WTC11 (cell line): ENCODE data around the gene NR2F1. TPM values are rescaled to one million over a fixed set of nuclear protein-coding genes. Genes with fewer than 3 reads are reported as not detected.

Experiments used
- ATAC-seq: fragments of 200-7000 bp; cut with Tn5 transposase; 2 replicates; pipeline ENCODE4 v1.10.0; 2021; ENCODE audit warnings: mild to moderate bottlenecking, moderate library complexity
- CTCF ChIA-PET: fragments of 300-600 bp; sonication (Branson Sonifier 250); formaldehyde crosslinking; loops from one replicate; lab custom pipeline; 2021; ENCODE audit warnings: antibody characterized with exemption; lab: Charles Lee
- POLR2A ChIA-PET: fragments of 350-600 bp; sonication (Branson Sonifier 250); formaldehyde crosslinking; loops from one replicate; lab custom pipeline; 2021; ENCODE audit warnings: antibody characterized with exemption; lab: Charles Lee
- DNase-seq: peaks from one replicate; pipeline ENCODE4 v3.0.0; 2021; ENCODE audit warnings: low spot score
- H3K27ac Mint-ChIP-seq: 2 replicates; pipeline ENCODE4 v1.8.0; 2021; ENCODE audit warnings: mixed read lengths
- H3K27me3 Mint-ChIP-seq: 2 replicates; pipeline ENCODE4 v1.8.0; 2021; ENCODE audit warnings: low read depth, mild to moderate bottlenecking, moderate library complexity, mixed read lengths
- H3K36me3 Mint-ChIP-seq: 2 replicates; pipeline ENCODE4 v1.8.0; 2021; ENCODE audit warnings: mixed read lengths
- H3K4me1 Mint-ChIP-seq: 2 replicates; pipeline ENCODE4 v1.8.0; 2022; ENCODE audit warnings: mixed read lengths
- H3K4me3 Mint-ChIP-seq: 2 replicates; pipeline ENCODE4 v1.8.0; 2021; ENCODE audit warnings: mild to moderate bottlenecking, moderate library complexity, mixed read lengths
- H3K9me3 Mint-ChIP-seq: 2 replicates; pipeline ENCODE4 v1.8.0; 2021; ENCODE audit warnings: mixed read lengths
- ETV6 ChIP-seq: sonication (generic); formaldehyde crosslinking; IDR thresholded peaks from 2 replicates; pipeline ENCODE4 v1.8.1; 2022; ENCODE audit warnings: mild to moderate bottlenecking, missing genetic modification reagents
- FOXK1 ChIP-seq: sonication (generic); formaldehyde crosslinking; IDR thresholded peaks from 2 replicates; pipeline ENCODE4 v1.8.0; 2022; ENCODE audit warnings: mild to moderate bottlenecking, moderate library complexity, missing genetic modification reagents
- HMGA2 ChIP-seq: fragments of 250-450 bp; sonication (Bioruptor Pico); IDR thresholded peaks from 2 replicates; pipeline ENCODE4 v1.4.0; 2021; ENCODE audit warnings: mild to moderate bottlenecking, moderate library complexity
- MYBL2 ChIP-seq: sonication (generic); formaldehyde crosslinking; IDR thresholded peaks from 2 replicates; pipeline ENCODE4 v1.8.1; 2023; ENCODE audit warnings: mild to moderate bottlenecking, moderate library complexity, missing genetic modification reagents
- NFE2L1 ChIP-seq: sonication (generic); formaldehyde crosslinking; IDR thresholded peaks from 2 replicates; pipeline ENCODE4 v1.8.1; 2023; ENCODE audit warnings: missing genetic modification reagents
- ZNF219 ChIP-seq: sonication (generic); formaldehyde crosslinking; IDR thresholded peaks from 2 replicates; pipeline ENCODE4 v1.8.0; 2023; ENCODE audit warnings: missing genetic modification reagents, mild to moderate bottlenecking, borderline replicate concordance
- ZNF263 ChIP-seq: sonication (generic); formaldehyde crosslinking; IDR thresholded peaks from 2 replicates; pipeline ENCODE4 v1.8.1; 2022; ENCODE audit warnings: low read depth, mild to moderate bottlenecking, moderate library complexity, missing genetic modification reagents
- ZNF416 ChIP-seq: fragments of 250-450 bp; sonication (Bioruptor Pico); IDR thresholded peaks from 2 replicates; pipeline ENCODE4 v1.9.0; 2021; ENCODE audit warnings: mild to moderate bottlenecking, inconsistent platforms
- ZNF423 ChIP-seq: fragments of 250-450 bp; sonication (Bioruptor Pico); IDR thresholded peaks from 2 replicates; pipeline ENCODE4 v2.1.2; 2022; ENCODE audit warnings: mild to moderate bottlenecking, moderate library complexity
- total RNA-seq: library from RNA; stranded (reverse); gene quantifications from 3 replicates; pipeline ENCODE4 v1.2.3, GENCODE V29; 2021
- TF ChIP-seq, protein P1 (sequence below): fragments of 250-450 bp; sonication (Bioruptor Pico); IDR thresholded peaks from 2 replicates; pipeline ENCODE4 v1.8.0; 2021; ENCODE audit warnings: mild to moderate bottlenecking
- TF ChIP-seq, protein P2 (sequence below): sonication (generic); formaldehyde crosslinking; IDR thresholded peaks from 2 replicates; pipeline ENCODE4 v1.8.1; 2023; ENCODE audit warnings: mild to moderate bottlenecking, missing genetic modification reagents, moderate library complexity
- TF ChIP-seq, protein P3 (sequence below): sonication (generic); formaldehyde crosslinking; IDR thresholded peaks from 2 replicates; pipeline ENCODE4 v1.8.0; 2023; ENCODE audit warnings: missing genetic modification reagents, mild to moderate bottlenecking, borderline replicate concordance
- TF ChIP-seq, protein P4 (sequence below): fragments of 250-450 bp; sonication (Bioruptor Pico); IDR thresholded peaks from 2 replicates; pipeline ENCODE4 v1.9.0; 2021; ENCODE audit warnings: mild to moderate bottlenecking, borderline replicate concordance
- TF ChIP-seq, protein P5 (sequence below): sonication (generic); formaldehyde crosslinking; IDR thresholded peaks from 2 replicates; pipeline ENCODE4 v1.8.0; 2022; ENCODE audit warnings: mild to moderate bottlenecking, missing genetic modification reagents
- TF ChIP-seq, protein P6 (sequence below): fragments of 200-600 bp; IDR thresholded peaks from 2 replicates; pipeline ENCODE4 v1.8.0; 2022; ENCODE audit warnings: antibody characterized with exemption
- TF ChIP-seq, protein P7 (sequence below): fragments of 250-450 bp; sonication (Bioruptor Pico); IDR thresholded peaks from 2 replicates; pipeline ENCODE4 v1.9.0; 2021; ENCODE audit warnings: mild to moderate bottlenecking
- TF ChIP-seq, protein P8 (sequence below): sonication (generic); formaldehyde crosslinking; conservative IDR thresholded peaks from 2 replicates; pipeline ENCODE4 v1.8.1; 2023; ENCODE audit warnings: mild to moderate bottlenecking, low read depth, missing genetic modification reagents, moderate library complexity

Gene NR2F1
- total RNA-seq, 1 experiment from 2014 or later, result 0.31 TPM

DNA sequence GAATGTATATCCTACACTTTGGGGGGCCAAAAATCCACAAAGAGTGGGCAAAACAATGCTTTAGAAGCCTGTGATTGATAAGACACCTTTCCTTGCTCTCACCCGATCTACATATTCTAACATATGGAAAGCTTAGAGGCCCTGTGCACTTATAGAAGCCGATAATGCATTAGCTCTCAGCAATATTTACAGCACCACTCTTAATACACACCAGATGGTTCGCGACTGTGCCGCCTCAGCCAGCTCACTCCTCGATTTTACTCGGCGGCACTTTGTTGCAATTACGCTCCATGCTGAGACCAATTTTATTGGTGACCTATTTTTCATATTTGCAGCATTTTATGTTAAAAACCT lies 18.8 kb downstream of the NR2F1 start:
- TF ChIP-seq, protein P1, sequence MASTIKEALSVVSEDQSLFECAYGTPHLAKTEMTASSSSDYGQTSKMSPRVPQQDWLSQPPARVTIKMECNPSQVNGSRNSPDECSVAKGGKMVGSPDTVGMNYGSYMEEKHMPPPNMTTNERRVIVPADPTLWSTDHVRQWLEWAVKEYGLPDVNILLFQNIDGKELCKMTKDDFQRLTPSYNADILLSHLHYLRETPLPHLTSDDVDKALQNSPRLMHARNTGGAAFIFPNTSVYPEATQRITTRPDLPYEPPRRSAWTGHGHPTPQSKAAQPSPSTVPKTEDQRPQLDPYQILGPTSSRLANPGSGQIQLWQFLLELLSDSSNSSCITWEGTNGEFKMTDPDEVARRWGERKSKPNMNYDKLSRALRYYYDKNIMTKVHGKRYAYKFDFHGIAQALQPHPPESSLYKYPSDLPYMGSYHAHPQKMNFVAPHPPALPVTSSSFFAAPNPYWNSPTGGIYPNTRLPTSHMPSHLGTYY, result no peak
- TF ChIP-seq HMGA2 (CRISPR knock-in tag), result no peak
- TF ChIP-seq, protein P2, sequence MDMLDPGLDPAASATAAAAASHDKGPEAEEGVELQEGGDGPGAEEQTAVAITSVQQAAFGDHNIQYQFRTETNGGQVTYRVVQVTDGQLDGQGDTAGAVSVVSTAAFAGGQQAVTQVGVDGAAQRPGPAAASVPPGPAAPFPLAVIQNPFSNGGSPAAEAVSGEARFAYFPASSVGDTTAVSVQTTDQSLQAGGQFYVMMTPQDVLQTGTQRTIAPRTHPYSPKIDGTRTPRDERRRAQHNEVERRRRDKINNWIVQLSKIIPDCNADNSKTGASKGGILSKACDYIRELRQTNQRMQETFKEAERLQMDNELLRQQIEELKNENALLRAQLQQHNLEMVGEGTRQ (CRISPR knock-in tag), result no peak
- TF ChIP-seq, protein P3, sequence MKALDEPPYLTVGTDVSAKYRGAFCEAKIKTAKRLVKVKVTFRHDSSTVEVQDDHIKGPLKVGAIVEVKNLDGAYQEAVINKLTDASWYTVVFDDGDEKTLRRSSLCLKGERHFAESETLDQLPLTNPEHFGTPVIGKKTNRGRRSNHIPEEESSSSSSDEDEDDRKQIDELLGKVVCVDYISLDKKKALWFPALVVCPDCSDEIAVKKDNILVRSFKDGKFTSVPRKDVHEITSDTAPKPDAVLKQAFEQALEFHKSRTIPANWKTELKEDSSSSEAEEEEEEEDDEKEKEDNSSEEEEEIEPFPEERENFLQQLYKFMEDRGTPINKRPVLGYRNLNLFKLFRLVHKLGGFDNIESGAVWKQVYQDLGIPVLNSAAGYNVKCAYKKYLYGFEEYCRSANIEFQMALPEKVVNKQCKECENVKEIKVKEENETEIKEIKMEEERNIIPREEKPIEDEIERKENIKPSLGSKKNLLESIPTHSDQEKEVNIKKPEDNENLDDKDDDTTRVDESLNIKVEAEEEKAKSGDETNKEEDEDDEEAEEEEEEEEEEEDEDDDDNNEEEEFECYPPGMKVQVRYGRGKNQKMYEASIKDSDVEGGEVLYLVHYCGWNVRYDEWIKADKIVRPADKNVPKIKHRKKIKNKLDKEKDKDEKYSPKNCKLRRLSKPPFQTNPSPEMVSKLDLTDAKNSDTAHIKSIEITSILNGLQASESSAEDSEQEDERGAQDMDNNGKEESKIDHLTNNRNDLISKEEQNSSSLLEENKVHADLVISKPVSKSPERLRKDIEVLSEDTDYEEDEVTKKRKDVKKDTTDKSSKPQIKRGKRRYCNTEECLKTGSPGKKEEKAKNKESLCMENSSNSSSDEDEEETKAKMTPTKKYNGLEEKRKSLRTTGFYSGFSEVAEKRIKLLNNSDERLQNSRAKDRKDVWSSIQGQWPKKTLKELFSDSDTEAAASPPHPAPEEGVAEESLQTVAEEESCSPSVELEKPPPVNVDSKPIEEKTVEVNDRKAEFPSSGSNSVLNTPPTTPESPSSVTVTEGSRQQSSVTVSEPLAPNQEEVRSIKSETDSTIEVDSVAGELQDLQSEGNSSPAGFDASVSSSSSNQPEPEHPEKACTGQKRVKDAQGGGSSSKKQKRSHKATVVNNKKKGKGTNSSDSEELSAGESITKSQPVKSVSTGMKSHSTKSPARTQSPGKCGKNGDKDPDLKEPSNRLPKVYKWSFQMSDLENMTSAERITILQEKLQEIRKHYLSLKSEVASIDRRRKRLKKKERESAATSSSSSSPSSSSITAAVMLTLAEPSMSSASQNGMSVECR (CRISPR knock-in tag), result no peak
- TF ChIP-seq, all 79 proteins: peak for 0
- Mint-ChIP-seq H3K27ac (no peak overlapping the region), H3K4me1 (peaks cover 29% of the 10 kb centered on the region), H3K36me3 (peaks cover 2% of the 10 kb centered on the region; the same call in 1 of the 2 replicates), H3K4me3 (peak overlapping the region; percentile 43), H3K9me3 (no peaks in the 10 kb centered on the region), H3K27me3 (no peaks in the 10 kb centered on the region)
- ChIA-PET POLR2A (no interaction called here), CTCF (interaction anchor here (0.6 to 3.4 kb wide), 6 partner anchors 17 to 199 kb away, joined by 3 to 18 read pairs (median 6); partner anchors contain the start of gene NR2F1)
- no peak for DNase-seq
- no peak for ATAC-seq

DNA sequence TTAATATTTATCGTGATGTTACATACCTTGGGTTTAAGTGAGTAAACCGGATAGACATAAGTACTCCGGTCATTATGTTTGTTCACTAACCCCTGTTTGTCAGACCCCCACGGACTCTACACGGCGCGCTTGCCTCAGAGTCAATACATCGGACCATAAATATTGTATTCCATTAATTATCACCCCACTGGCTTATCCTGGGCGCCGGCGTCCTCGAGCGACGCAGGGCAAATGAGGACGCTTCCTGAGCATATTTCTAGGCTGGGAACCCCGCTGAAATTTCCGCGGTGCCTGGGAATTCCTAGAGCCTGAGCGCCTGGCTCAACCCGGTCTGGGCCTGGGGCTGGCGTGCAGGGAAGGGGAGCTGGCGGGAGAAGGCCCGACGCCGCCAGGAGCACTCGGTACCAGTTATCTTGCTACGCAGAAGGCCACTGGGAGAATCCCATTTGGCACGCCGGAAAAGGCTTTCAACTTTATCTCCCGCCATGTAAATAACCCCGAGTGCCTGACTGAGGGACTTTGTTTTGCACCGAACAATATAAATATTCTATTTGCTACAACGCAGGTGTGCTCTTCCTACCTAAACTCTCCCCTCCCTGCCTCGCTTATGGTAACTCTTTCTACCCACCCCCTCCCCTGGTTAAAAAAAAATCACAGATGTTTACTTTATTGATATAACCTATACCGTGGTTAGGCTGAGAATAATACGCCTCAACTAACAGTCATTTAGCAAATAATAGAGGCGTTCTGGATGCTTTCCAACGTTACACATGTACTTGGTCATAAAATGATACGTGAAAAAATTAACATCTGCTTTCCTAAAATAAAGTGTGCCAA lies 19.4 kb downstream of the NR2F1 start:
- no peaks in the 10 kb centered on the region for H3K27me3 Mint-ChIP-seq
- peak; percentile 77 for DNase-seq
- ATAC-seq, result peak; percentile 40
- H3K27ac Mint-ChIP-seq, result no peak overlapping the region
- ChIA-PET CTCF (interaction anchor here (0.6 to 3.4 kb wide), 6 partner anchors 9 to 199 kb away, joined by 3 to 18 read pairs (median 4); partner anchors contain the start of gene NR2F1), POLR2A (no interaction called here)
- peaks cover 31% of the 10 kb centered on the region for H3K4me1 Mint-ChIP-seq
- H3K9me3 Mint-ChIP-seq, result no peaks in the 10 kb centered on the region
- no peak for TF ChIP-seq ZNF263 (CRISPR knock-in tag)
- no peak for TF ChIP-seq MYBL2 (CRISPR knock-in tag)
- no peak for TF ChIP-seq ZNF219 (CRISPR knock-in tag)
- TF ChIP-seq, protein P4, sequence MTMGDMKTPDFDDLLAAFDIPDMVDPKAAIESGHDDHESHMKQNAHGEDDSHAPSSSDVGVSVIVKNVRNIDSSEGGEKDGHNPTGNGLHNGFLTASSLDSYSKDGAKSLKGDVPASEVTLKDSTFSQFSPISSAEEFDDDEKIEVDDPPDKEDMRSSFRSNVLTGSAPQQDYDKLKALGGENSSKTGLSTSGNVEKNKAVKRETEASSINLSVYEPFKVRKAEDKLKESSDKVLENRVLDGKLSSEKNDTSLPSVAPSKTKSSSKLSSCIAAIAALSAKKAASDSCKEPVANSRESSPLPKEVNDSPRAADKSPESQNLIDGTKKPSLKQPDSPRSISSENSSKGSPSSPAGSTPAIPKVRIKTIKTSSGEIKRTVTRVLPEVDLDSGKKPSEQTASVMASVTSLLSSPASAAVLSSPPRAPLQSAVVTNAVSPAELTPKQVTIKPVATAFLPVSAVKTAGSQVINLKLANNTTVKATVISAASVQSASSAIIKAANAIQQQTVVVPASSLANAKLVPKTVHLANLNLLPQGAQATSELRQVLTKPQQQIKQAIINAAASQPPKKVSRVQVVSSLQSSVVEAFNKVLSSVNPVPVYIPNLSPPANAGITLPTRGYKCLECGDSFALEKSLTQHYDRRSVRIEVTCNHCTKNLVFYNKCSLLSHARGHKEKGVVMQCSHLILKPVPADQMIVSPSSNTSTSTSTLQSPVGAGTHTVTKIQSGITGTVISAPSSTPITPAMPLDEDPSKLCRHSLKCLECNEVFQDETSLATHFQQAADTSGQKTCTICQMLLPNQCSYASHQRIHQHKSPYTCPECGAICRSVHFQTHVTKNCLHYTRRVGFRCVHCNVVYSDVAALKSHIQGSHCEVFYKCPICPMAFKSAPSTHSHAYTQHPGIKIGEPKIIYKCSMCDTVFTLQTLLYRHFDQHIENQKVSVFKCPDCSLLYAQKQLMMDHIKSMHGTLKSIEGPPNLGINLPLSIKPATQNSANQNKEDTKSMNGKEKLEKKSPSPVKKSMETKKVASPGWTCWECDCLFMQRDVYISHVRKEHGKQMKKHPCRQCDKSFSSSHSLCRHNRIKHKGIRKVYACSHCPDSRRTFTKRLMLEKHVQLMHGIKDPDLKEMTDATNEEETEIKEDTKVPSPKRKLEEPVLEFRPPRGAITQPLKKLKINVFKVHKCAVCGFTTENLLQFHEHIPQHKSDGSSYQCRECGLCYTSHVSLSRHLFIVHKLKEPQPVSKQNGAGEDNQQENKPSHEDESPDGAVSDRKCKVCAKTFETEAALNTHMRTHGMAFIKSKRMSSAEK, result no peak
- TF ChIP-seq ETV6, result no peak
- no peak for TF ChIP-seq FOXK1 (CRISPR knock-in tag)
- TF ChIP-seq ZNF423 (CRISPR knock-in tag), result no peak
- no peak for TF ChIP-seq NFE2L1 (CRISPR knock-in tag)
- TF ChIP-seq, protein P5, sequence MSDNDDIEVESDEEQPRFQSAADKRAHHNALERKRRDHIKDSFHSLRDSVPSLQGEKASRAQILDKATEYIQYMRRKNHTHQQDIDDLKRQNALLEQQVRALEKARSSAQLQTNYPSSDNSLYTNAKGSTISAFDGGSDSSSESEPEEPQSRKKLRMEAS, result no peak
- TF ChIP-seq, protein P6, sequence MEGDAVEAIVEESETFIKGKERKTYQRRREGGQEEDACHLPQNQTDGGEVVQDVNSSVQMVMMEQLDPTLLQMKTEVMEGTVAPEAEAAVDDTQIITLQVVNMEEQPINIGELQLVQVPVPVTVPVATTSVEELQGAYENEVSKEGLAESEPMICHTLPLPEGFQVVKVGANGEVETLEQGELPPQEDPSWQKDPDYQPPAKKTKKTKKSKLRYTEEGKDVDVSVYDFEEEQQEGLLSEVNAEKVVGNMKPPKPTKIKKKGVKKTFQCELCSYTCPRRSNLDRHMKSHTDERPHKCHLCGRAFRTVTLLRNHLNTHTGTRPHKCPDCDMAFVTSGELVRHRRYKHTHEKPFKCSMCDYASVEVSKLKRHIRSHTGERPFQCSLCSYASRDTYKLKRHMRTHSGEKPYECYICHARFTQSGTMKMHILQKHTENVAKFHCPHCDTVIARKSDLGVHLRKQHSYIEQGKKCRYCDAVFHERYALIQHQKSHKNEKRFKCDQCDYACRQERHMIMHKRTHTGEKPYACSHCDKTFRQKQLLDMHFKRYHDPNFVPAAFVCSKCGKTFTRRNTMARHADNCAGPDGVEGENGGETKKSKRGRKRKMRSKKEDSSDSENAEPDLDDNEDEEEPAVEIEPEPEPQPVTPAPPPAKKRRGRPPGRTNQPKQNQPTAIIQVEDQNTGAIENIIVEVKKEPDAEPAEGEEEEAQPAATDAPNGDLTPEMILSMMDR, result no peak
- TF ChIP-seq, protein P7, sequence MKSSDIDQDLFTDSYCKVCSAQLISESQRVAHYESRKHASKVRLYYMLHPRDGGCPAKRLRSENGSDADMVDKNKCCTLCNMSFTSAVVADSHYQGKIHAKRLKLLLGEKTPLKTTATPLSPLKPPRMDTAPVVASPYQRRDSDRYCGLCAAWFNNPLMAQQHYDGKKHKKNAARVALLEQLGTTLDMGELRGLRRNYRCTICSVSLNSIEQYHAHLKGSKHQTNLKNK (CRISPR knock-in tag), result no peak
- TF ChIP-seq, protein P8, sequence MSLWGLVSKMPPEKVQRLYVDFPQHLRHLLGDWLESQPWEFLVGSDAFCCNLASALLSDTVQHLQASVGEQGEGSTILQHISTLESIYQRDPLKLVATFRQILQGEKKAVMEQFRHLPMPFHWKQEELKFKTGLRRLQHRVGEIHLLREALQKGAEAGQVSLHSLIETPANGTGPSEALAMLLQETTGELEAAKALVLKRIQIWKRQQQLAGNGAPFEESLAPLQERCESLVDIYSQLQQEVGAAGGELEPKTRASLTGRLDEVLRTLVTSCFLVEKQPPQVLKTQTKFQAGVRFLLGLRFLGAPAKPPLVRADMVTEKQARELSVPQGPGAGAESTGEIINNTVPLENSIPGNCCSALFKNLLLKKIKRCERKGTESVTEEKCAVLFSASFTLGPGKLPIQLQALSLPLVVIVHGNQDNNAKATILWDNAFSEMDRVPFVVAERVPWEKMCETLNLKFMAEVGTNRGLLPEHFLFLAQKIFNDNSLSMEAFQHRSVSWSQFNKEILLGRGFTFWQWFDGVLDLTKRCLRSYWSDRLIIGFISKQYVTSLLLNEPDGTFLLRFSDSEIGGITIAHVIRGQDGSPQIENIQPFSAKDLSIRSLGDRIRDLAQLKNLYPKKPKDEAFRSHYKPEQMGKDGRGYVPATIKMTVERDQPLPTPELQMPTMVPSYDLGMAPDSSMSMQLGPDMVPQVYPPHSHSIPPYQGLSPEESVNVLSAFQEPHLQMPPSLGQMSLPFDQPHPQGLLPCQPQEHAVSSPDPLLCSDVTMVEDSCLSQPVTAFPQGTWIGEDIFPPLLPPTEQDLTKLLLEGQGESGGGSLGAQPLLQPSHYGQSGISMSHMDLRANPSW (CRISPR knock-in tag), result no peak
- no peak for TF ChIP-seq ZNF416
- peaks cover 2% of the 10 kb centered on the region; the same call in 1 of the 2 replicates for H3K36me3 Mint-ChIP-seq
- H3K4me3 Mint-ChIP-seq, result peak overlapping the region; percentile 43
